Cardiac muscle cell (in vitro differentiated cells and primary cell): Measurements from ENCODE around the gene TSPAN7. TPM values are rescaled to one million over a fixed set of nuclear protein-coding genes. Genes with fewer than 3 reads are reported as not detected.

Source experiments
- DNase-seq, 2 donors: peaks; one replicate each; pipeline versions ENCODE4 v3.0.0 to v3.0.0-alpha.2; 2010 to 2017; ENCODE audit warnings: low read depth in 1 of 2, low spot score in 1 of 2
- H3K27ac ChIP-seq: fragments of 200-600 bp; sonication (generic); 2 replicates; pipeline ENCODE4 v1.5.1; 2016
- H3K27me3 ChIP-seq: fragments of 200-600 bp; sonication (generic); 2 replicates; pipeline ENCODE4 v1.6.0; 2016; ENCODE audit warnings: control low read depth
- H3K36me3 ChIP-seq: fragments of 200-600 bp; sonication (generic); 2 replicates; pipeline ENCODE4 v1.5.1; 2016; ENCODE audit warnings: control low read depth
- H3K4me1 ChIP-seq: fragments of 200-600 bp; sonication (generic); 2 replicates; pipeline ENCODE4 v1.8.1; 2017; ENCODE audit warnings: low read depth, mild to moderate bottlenecking, mixed run types
- H3K4me3 ChIP-seq: fragments of 200-600 bp; sonication (generic); 2 replicates; pipeline ENCODE4 v1.5.1; 2016; ENCODE audit warnings: mild to moderate bottlenecking
- H3K9me3 ChIP-seq: fragments of 200-600 bp; sonication (generic); 2 replicates; pipeline ENCODE4 v1.5.1; 2017; ENCODE audit warnings: low read depth, mild to moderate bottlenecking, control low read depth
- CTCF ChIP-seq: IDR thresholded peaks from 2 replicates; pipeline ENCODE4 v1.5.1; 2012; ENCODE audit warnings: low read depth, mild to moderate bottlenecking, low read length
- polyA plus RNA-seq: library from polyadenylated mRNA; unstranded; fragments of >200 nt; fragmentation: Nextera tagmentation; extraction: Ambion mirVana; gene quantifications from 2 replicates; pipeline ENCODE4 v1.2.1, GENCODE V29; 2016
- total RNA-seq: library from RNA; depleted of rRNA; stranded (reverse); fragments of >200 nt; gene quantifications from 2 replicates; pipeline ENCODE4 v1.2.3, GENCODE V29; 2016

Gene TSPAN7
- total and polyA plus RNA-seq, 2 experiments from 2014 or later, result 23.1 to 41.4 TPM

GRCh38 chrX:38607976-38608375 is 46.6 kb downstream of the TSPAN7 start:
- no peak overlapping the region for H3K4me3 ChIP-seq

GRCh38 chrX:38610849-38611248 is 49.5 kb downstream of the TSPAN7 start:
- no peak overlapping the region for H3K4me3 ChIP-seq
- no peaks in the 10 kb centered on the region for H3K4me1 ChIP-seq
- no peak for TF ChIP-seq CTCF
- no peak overlapping the region for H3K27ac ChIP-seq
- no peak for DNase-seq
- H3K36me3 ChIP-seq, result no peaks in the 10 kb centered on the region
- no peaks in the 10 kb centered on the region for H3K27me3 ChIP-seq
- H3K9me3 ChIP-seq, result no peaks in the 10 kb centered on the region

More at GRCh38 chrX:38607976-38608375, 46.6 kb downstream of the TSPAN7 start:
- TF ChIP-seq CTCF, result no peak
- no peaks in the 10 kb centered on the region for H3K36me3 ChIP-seq
- H3K27ac ChIP-seq, result no peak overlapping the region
- H3K9me3 ChIP-seq, result no peaks in the 10 kb centered on the region
- H3K4me1 ChIP-seq, result no peaks in the 10 kb centered on the region
- no peaks in the 10 kb centered on the region for H3K27me3 ChIP-seq
- DNase-seq, result no peak

- TF ChIP-seq CTCF, result no peak
- H3K4me1 ChIP-seq, result no peaks in the 10 kb centered on the region
- no peak overlapping the region for H3K27ac ChIP-seq
- no peak for DNase-seq
- no peaks in the 10 kb centered on the region for H3K27me3 ChIP-seq
- H3K4me3 ChIP-seq, result no peak overlapping the region
- no peaks in the 10 kb centered on the region for H3K9me3 ChIP-seq
- H3K36me3 ChIP-seq, result no peaks in the 10 kb centered on the region
These were observed 50.9 kb downstream of the TSPAN7 start for GRCh38 chrX:38612281-38612680.

GRCh38 chrX:38614485-38614884 is 53.1 kb downstream of the TSPAN7 start:
- Histone ChIP-seq H3K27me3 (no peaks in the 10 kb centered on the region), H3K9me3 (no peaks in the 10 kb centered on the region), H3K4me1 (no peaks in the 10 kb centered on the region), H3K36me3 (no peaks in the 10 kb centered on the region), H3K27ac (no peak overlapping the region), H3K4me3 (no peak overlapping the region)
- no peak for TF ChIP-seq CTCF
- DNase-seq, result no peak

- H3K9me3 ChIP-seq, result no peaks in the 10 kb centered on the region
- TF ChIP-seq CTCF, result no peak
- peak in 1 of 2 donors; percentile 1 for DNase-seq
These were observed 55.6 kb downstream of the TSPAN7 start for GRCh38 chrX:38616904-38617303.

GRCh38 chrX:38618180-38618579 is 56.8 kb downstream of the TSPAN7 start:
- no peaks in the 10 kb centered on the region for H3K27me3 ChIP-seq
- no peak overlapping the region for H3K27ac ChIP-seq
- no peak overlapping the region for H3K4me3 ChIP-seq
- DNase-seq, result no peak
- TF ChIP-seq CTCF, result no peak
- H3K36me3 ChIP-seq, result no peaks in the 10 kb centered on the region
- H3K4me1 ChIP-seq, result no peaks in the 10 kb centered on the region
- H3K9me3 ChIP-seq, result no peaks in the 10 kb centered on the region

More at GRCh38 chrX:38616904-38617303, 55.6 kb downstream of the TSPAN7 start:
- H3K27ac ChIP-seq, result no peak overlapping the region
- no peak overlapping the region for H3K4me3 ChIP-seq
- H3K4me1 ChIP-seq, result no peaks in the 10 kb centered on the region
- H3K27me3 ChIP-seq, result no peaks in the 10 kb centered on the region
- H3K36me3 ChIP-seq, result no peaks in the 10 kb centered on the region
